Dendritic cell treated with granulocyte-macrophage colony-stimulating factor and Interleukin-4, amounts not matched to agents 40 ng/mL and 50 ng/mL, for 4 days (primary cell): ENCODE results near the gene GMDS.

Source experiments
- H3K27ac Mint-ChIP-seq: one replicate; pipeline ENCODE4 v1.8.0; 2022; ENCODE audit warnings: mild to moderate bottlenecking, mixed read lengths
- H3K27me3 Mint-ChIP-seq: one replicate; pipeline ENCODE4 v1.8.0; 2022; ENCODE audit warnings: mild to moderate bottlenecking, mixed read lengths
- H3K36me3 Mint-ChIP-seq: one replicate; pipeline ENCODE4 v1.8.0; 2022; ENCODE audit warnings: low read depth, mixed read lengths
- H3K4me1 Mint-ChIP-seq: one replicate; pipeline ENCODE4 v1.8.0; 2022; ENCODE audit warnings: low read depth, mixed read lengths
- H3K4me3 Mint-ChIP-seq: one replicate; pipeline ENCODE4 v1.8.0; 2022; ENCODE audit warnings: mild to moderate bottlenecking, moderate library complexity, mixed read lengths
- H3K9me3 Mint-ChIP-seq: one replicate; pipeline ENCODE4 v1.8.0; 2022; ENCODE audit warnings: mixed read lengths
- intact Hi-C: fragments of 100-400 bp; cut with micrococcal nuclease; formaldehyde crosslinking; loops from one replicate; pipeline ENCODE4 v1.15.0; 2022

GMDS gene

GRCh38 chr6:1579096-1579495 lies 666.3 kb downstream of the GMDS start:
- Mint-ChIP-seq H3K4me1 (no peaks in the 10 kb centered on the region), H3K27ac (no peak overlapping the region), H3K27me3 (no peaks in the 10 kb centered on the region), H3K9me3 (no peaks in the 10 kb centered on the region), H3K4me3 (no peak overlapping the region), H3K36me3 (no peaks in the 10 kb centered on the region)
- intact Hi-C loops = no loop called here

- intact Hi-C loops = no loop called here
- no peaks in the 10 kb centered on the region for H3K36me3 Mint-ChIP-seq
- no peaks in the 10 kb centered on the region for H3K4me1 Mint-ChIP-seq
- H3K27me3 Mint-ChIP-seq = no peaks in the 10 kb centered on the region
- H3K4me3 Mint-ChIP-seq = no peak overlapping the region
- no peaks in the 10 kb centered on the region for H3K9me3 Mint-ChIP-seq
- no peak overlapping the region for H3K27ac Mint-ChIP-seq
Observed at GRCh38 chr6:1577896-1578745, 667.3 kb downstream of the GMDS start.

- no peak overlapping the region for H3K4me3 Mint-ChIP-seq
- intact Hi-C loops = no loop called here
- H3K27ac Mint-ChIP-seq = no peak overlapping the region
- H3K9me3 Mint-ChIP-seq = peaks cover under 1% of the 10 kb centered on the region
- H3K36me3 Mint-ChIP-seq = no peaks in the 10 kb centered on the region
- no peaks in the 10 kb centered on the region for H3K27me3 Mint-ChIP-seq
- no peaks in the 10 kb centered on the region for H3K4me1 Mint-ChIP-seq
Observed at GRCh38 chr6:1577146-1577680, 668.2 kb downstream of the GMDS start.

- H3K36me3 Mint-ChIP-seq = no peaks in the 10 kb centered on the region
- H3K4me3 Mint-ChIP-seq = no peak overlapping the region
Observed at GRCh38 chr6:1576711-1577110, 668.7 kb downstream of the GMDS start.

GRCh38 chr6:1576166-1576565 lies 669.2 kb downstream of the GMDS start:
- Mint-ChIP-seq H3K36me3 (no peaks in the 10 kb centered on the region), H3K9me3 (peaks cover 11% of the 10 kb centered on the region), H3K27ac (no peak overlapping the region), H3K4me3 (no peak overlapping the region), H3K27me3 (no peaks in the 10 kb centered on the region), H3K4me1 (no peaks in the 10 kb centered on the region)
- intact Hi-C loops = no loop called here

More at GRCh38 chr6:1576711-1577110, 668.7 kb downstream of the GMDS start:
- peaks cover 6% of the 10 kb centered on the region for H3K9me3 Mint-ChIP-seq
- H3K27ac Mint-ChIP-seq = no peak overlapping the region
- intact Hi-C loops = no loop called here
- no peaks in the 10 kb centered on the region for H3K4me1 Mint-ChIP-seq
- no peaks in the 10 kb centered on the region for H3K27me3 Mint-ChIP-seq

- Mint-ChIP-seq H3K27me3 (no peaks in the 10 kb centered on the region), H3K9me3 (peaks cover 19% of the 10 kb centered on the region), H3K4me1 (no peaks in the 10 kb centered on the region), H3K4me3 (no peak overlapping the region), H3K36me3 (no peaks in the 10 kb centered on the region), H3K27ac (no peak overlapping the region)
- intact Hi-C loops = no loop called here
Observed at GRCh38 chr6:1575210-1576041, 670.0 kb downstream of the GMDS start.

- H3K4me1 Mint-ChIP-seq = no peaks in the 10 kb centered on the region
- H3K9me3 Mint-ChIP-seq = peaks cover 21% of the 10 kb centered on the region
- no peaks in the 10 kb centered on the region for H3K36me3 Mint-ChIP-seq
- no peak overlapping the region for H3K4me3 Mint-ChIP-seq
- no peaks in the 10 kb centered on the region for H3K27me3 Mint-ChIP-seq
- no peak overlapping the region for H3K27ac Mint-ChIP-seq
- intact Hi-C loops = no loop called here
Observed at GRCh38 chr6:1574890-1575209, 670.6 kb downstream of the GMDS start.

GRCh38 chr6:1574083-1574761 lies 671.2 kb downstream of the GMDS start:
- H3K9me3 Mint-ChIP-seq = peaks cover 22% of the 10 kb centered on the region
- no peaks in the 10 kb centered on the region for H3K36me3 Mint-ChIP-seq
- intact Hi-C loops = no loop called here
- no peaks in the 10 kb centered on the region for H3K4me1 Mint-ChIP-seq
- no peaks in the 10 kb centered on the region for H3K27me3 Mint-ChIP-seq
- no peak overlapping the region for H3K27ac Mint-ChIP-seq
- no peak overlapping the region for H3K4me3 Mint-ChIP-seq
